B cell (primary cell): ENCODE data around the gene NFASC. TPM values are rescaled to one million over a fixed set of nuclear protein-coding genes. Genes with fewer than 3 reads are reported as not detected.

ENCODE experiments used
- ATAC-seq: fragments of 200-7000 bp; cut with Tn5 transposase; one replicate; pipeline ENCODE4 v1.10.0; 2021; ENCODE audit warnings: low read depth, mild to moderate bottlenecking, moderate number of reproducible peaks, moderate library complexity
- CTCF ChIA-PET: fragments of 350-600 bp; sonication (Branson Sonifier 250); formaldehyde crosslinking; loops from one replicate; lab custom pipeline; 2021; ENCODE audit warnings: antibody characterized with exemption, inconsistent platforms; lab: Charles Lee
- POLR2A ChIA-PET: fragments of 350-600 bp; sonication (Branson Sonifier 250); formaldehyde crosslinking; loops from one replicate; lab custom pipeline; 2021; ENCODE audit warnings: antibody characterized with exemption; lab: Charles Lee
- DNase-seq: peaks from one replicate; pipeline ENCODE4 v3.0.0; 2013
- H2AFZ ChIP-seq: 2 replicates; pipeline ENCODE4 v1.6.1; 2012; ENCODE audit warnings: mild to moderate bottlenecking, low read depth, low read length; ENCODE audit not compliant: insufficient read depth, poor library complexity, severe bottlenecking
- H3K27ac ChIP-seq, 2 donors: 1 replicate in 1 of 2; 2 replicates in 1 of 2; pipeline ENCODE4 v1.5.1; 2012 to 2013; ENCODE audit warnings: low read length in 2 of 2, mild to moderate bottlenecking in 2 of 2, moderate library complexity in 1 of 2
- H3K27me3 ChIP-seq, 4 experiments: fragments of 200-600 bp in 1 of 4; sonication (generic) in 1 of 4; replicated peaks in 1 of 4; 1 replicate in 2 of 4; 2 replicates in 2 of 4; pipeline versions ENCODE4 v1.6.1 to v1.7.0; 2013 to 2016; ENCODE audit warnings: low read length in 3 of 4, mild to moderate bottlenecking in 2 of 4, mixed read lengths in 1 of 4, moderate library complexity in 1 of 4; ENCODE audit not compliant: insufficient read depth in 4 of 4, control insufficient read depth in 3 of 4; ENCODE audit errors: control extremely low read depth in 1 of 4
- H3K36me3 ChIP-seq, 2 experiments: replicated peaks in 1 of 2; 1 replicate in 1 of 2; 2 replicates in 1 of 2; pipeline versions ENCODE4 v1.6.1 to v1.7.1; 2013; ENCODE audit warnings: low read length in 1 of 2; ENCODE audit not compliant: insufficient read depth in 2 of 2, control insufficient read depth in 1 of 2; ENCODE audit errors: control extremely low read depth in 1 of 2, extremely low read depth in 1 of 2
- H3K4me1 ChIP-seq, 2 donors: fragments of 200-600 bp in 1 of 2; sonication (generic) in 1 of 2; 1 replicate in 1 of 2; 2 replicates in 1 of 2; pipeline versions ENCODE4 v1.5.1 to v1.6.1; 2013 to 2017; ENCODE audit warnings: low read length in 2 of 2; ENCODE audit not compliant: control insufficient read depth in 2 of 2, insufficient read depth in 2 of 2
- H3K4me2 ChIP-seq: replicated peaks from 2 replicates; pipeline ENCODE3; 2012; ENCODE audit warnings: mild to moderate bottlenecking, low read depth, low read length; ENCODE audit not compliant: poor library complexity, severe bottlenecking
- H3K4me3 ChIP-seq, 5 experiments: fragments of 200-600 bp in 1 of 5; sonication (generic) in 1 of 5; 1 replicate in 3 of 5; 2 replicates in 2 of 5; pipeline versions ENCODE4 v1.5.1 to v1.7.0; 2011 to 2016; ENCODE audit warnings: low read length in 4 of 5, mild to moderate bottlenecking in 4 of 5, low read depth in 2 of 5, control low read depth in 1 of 5, moderate library complexity in 1 of 5; ENCODE audit not compliant: insufficient read depth in 1 of 5; ENCODE audit errors: control extremely low read depth in 1 of 5, extremely low read depth in 1 of 5
- H3K79me2 ChIP-seq: fragments of 200-600 bp; sonication (generic); one replicate; pipeline ENCODE4 v1.6.0; 2016; ENCODE audit warnings: low read length; ENCODE audit not compliant: control insufficient read depth, insufficient read depth
- H3K9ac ChIP-seq: fragments of 200-600 bp; sonication (generic); 2 replicates; pipeline ENCODE4 v1.6.1; 2017; ENCODE audit warnings: mild to moderate bottlenecking, low read length, moderate library complexity
- H3K9me3 ChIP-seq, 3 donors: one replicate each; pipeline versions ENCODE4 v1.6.1 to v1.7.1; 2013; ENCODE audit warnings: low read length in 2 of 3; ENCODE audit not compliant: control insufficient read depth in 2 of 3, insufficient read depth in 1 of 3; ENCODE audit errors: control extremely low read depth in 1 of 3
- H4K20me1 ChIP-seq: 2 replicates; pipeline ENCODE4 v1.6.0; 2012; ENCODE audit warnings: mild to moderate bottlenecking, low read length; ENCODE audit not compliant: insufficient read depth, control insufficient read depth, poor library complexity, severe bottlenecking
- H3K27ac Mint-ChIP-seq: one replicate; pipeline ENCODE4 v1.8.0; 2021; ENCODE audit warnings: mixed read lengths
- H3K27me3 Mint-ChIP-seq: one replicate; pipeline ENCODE4 v1.8.0; 2021; ENCODE audit warnings: mixed read lengths
- H3K4me1 Mint-ChIP-seq: one replicate; pipeline ENCODE4 v1.8.0; 2021; ENCODE audit warnings: mixed read lengths
- H3K4me3 Mint-ChIP-seq: one replicate; pipeline ENCODE4 v1.8.0; 2021; ENCODE audit warnings: mixed read lengths
- H3K9me3 Mint-ChIP-seq: one replicate; pipeline ENCODE4 v1.8.0; 2022; ENCODE audit warnings: mixed read lengths; ENCODE audit not compliant: insufficient read depth
- CTCF ChIP-seq: fragments of 200-600 bp; IDR thresholded peaks from one replicate; pipeline ENCODE4 v1.8.0; 2022; ENCODE audit warnings: antibody characterized with exemption, mild to moderate bottlenecking
- EZH2 ChIP-seq: IDR thresholded peaks from 2 replicates; pipeline ENCODE4 v1.6.1; 2012; ENCODE audit warnings: borderline replicate concordance, low read depth, mild to moderate bottlenecking, moderate library complexity, low read length; ENCODE audit not compliant: insufficient read depth, poor library complexity, severe bottlenecking
- WGBS: methylation state at CpG from one replicate; pipeline ENCODE4 v1.1.5; 2013; ENCODE audit warnings: missing lambda C conversion rate; ENCODE audit not compliant: insufficient coverage; 5-methylcytosine and 5-hydroxymethylcytosine counted together
- intact Hi-C: fragments of 100-400 bp; cut with micrococcal nuclease; formaldehyde crosslinking; loops from one replicate; pipeline ENCODE4 v1.10.0; 2022
- polyA plus RNA-seq: library from polyadenylated mRNA; depleted of rRNA; stranded (reverse); fragments of >200 nt; gene quantifications from 2 replicates; pipeline ENCODE4 v1.2.3, GENCODE V29; 2012
- total RNA-seq, 2 donors: library from RNA; stranded (reverse); fragments of 120-200 nt in 1 of 2; gene quantifications; 1 replicate in 1 of 2; 2 replicates in 1 of 2; pipeline versions ENCODE4 v1.2.3 to v1.2.4, GENCODE V29; 2013 to 2022

The NFASC gene
- total and polyA plus RNA-seq, 2 donors (not counting 1 experiment from before 2014, with no cell fraction given): 0.06 to 0.39 TPM

GRCh38 chr1:205066141-205066818 is 195.6 kb downstream of the NFASC start:
- 85% methylated on average over 13 of the region's 13 CpGs for WGBS
- Mint-ChIP-seq H3K4me1 (no peaks in the 10 kb centered on the region), H3K4me3 (no peak overlapping the region), H3K27ac (no peak overlapping the region), H3K9me3 (no peaks in the 10 kb centered on the region), H3K27me3 (no peaks in the 10 kb centered on the region)
- Histone ChIP-seq H3K36me3 (no peaks in the 10 kb centered on the region), H2AFZ (no peak overlapping the region), H3K4me2 (no peak overlapping the region), H3K27me3 (no peaks in the 10 kb centered on the region), H3K4me3 (no peak overlapping the region), H3K27ac (no peak overlapping the region), H3K4me1 (peaks cover 0 to 5% of the 10 kb centered on the region in 2 donors), H3K9me3 (no peaks in the 10 kb centered on the region), H3K9ac (no peak overlapping the region), H4K20me1 (no peaks in the 10 kb centered on the region), H3K79me2 (no peaks in the 10 kb centered on the region)
- ATAC-seq (no peak), DNase-seq (no peak)
- TF ChIP-seq EZH2: no peak
- TF ChIP-seq CTCF: no peak
- POLR2A ChIA-PET: no interaction called here
- intact Hi-C loops: no loop called here
- CTCF ChIA-PET: interaction anchor here (1.1 kb wide), 1 partner anchor 189 kb away, joined by 3 read pairs; no protein-coding TSS in a partner anchor

- Histone ChIP-seq H3K4me3 (no peak overlapping the region), H3K79me2 (no peaks in the 10 kb centered on the region), H3K4me2 (no peak overlapping the region), H3K36me3 (no peaks in the 10 kb centered on the region), H3K27me3 (no peaks in the 10 kb centered on the region), H3K9me3 (no peaks in the 10 kb centered on the region), H3K27ac (no peak overlapping the region), H4K20me1 (no peaks in the 10 kb centered on the region), H3K4me1 (no peaks in the 10 kb centered on the region), H2AFZ (no peak overlapping the region), H3K9ac (no peak overlapping the region)
- DNase-seq: no peak
- ATAC-seq: no peak
- Mint-ChIP-seq H3K4me3 (no peak overlapping the region), H3K27ac (no peak overlapping the region), H3K9me3 (no peaks in the 10 kb centered on the region), H3K4me1 (no peaks in the 10 kb centered on the region), H3K27me3 (no peaks in the 10 kb centered on the region)
- intact Hi-C loops: no loop called here
- TF ChIP-seq CTCF: no peak
- TF ChIP-seq EZH2: no peak
- POLR2A ChIA-PET: no interaction called here
- CTCF ChIA-PET: no interaction called here
- WGBS: 98% methylated on average over 6 of the region's 6 CpGs
Measured at GRCh38 chr1:205067031-205067430, 196.4 kb downstream of the NFASC start.
